ENCODE data around the gene ING3. TPM values are rescaled to one million over a fixed set of nuclear protein-coding genes. Genes with fewer than 3 reads are reported as not detected.

Gene ING3
- total RNA-seq, 1 experiment from 2014 or later: 6.7 TPM

DNA sequence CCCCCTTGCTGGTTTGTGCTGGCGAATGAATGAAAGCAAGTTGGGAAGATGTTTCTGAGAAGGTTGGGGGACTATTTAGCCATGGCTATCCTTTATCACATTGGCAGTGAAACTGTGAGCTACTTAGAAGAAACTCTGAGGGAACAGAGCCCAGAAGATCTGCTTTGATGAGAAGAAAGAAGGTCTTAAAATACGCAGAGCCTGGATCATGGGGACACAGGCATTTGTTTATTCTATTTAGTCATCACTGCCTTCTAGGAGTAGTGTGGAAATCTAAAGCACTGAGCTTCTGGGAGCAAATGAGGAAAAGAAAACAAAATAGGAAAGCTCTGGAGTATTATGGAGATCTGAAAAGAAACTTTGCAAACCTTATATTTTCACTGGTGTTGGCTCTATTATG, 66.4 kb downstream of the ING3 start:
- DNase-seq: no peak
- Histone ChIP-seq H3K4me3 (ENCODE audit: insufficient read depth, low read depth, low read length) (no peak overlapping the region), H3K27me3 (ENCODE audit: control insufficient read depth, insufficient read depth, low read length) (no peaks in the 10 kb centered on the region), H3K36me3 (replicated peaks; ENCODE audit: control insufficient read depth, insufficient read depth, low read length) (no peaks in the 10 kb centered on the region)

DNA sequence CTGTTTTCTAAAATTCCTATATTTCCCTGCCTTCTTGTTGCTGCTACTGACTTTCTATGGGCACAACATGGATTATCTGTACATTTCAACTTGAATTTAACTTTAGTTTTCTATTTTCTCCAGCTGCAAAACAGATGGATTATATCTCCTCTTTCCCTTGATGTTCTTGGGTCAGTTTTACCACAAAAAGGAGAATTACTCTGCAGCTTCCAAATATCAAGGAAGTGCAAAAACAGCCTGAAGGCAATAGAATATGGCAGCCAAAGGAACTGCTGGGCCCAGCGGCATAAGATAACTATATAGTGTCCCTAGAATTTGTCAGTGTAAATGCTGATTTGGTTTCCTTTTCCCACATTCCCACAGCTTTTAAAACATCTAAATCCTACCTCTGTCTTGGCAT, 67.0 kb downstream of the ING3 start:
- Histone ChIP-seq H3K27me3 (ENCODE audit: control insufficient read depth, insufficient read depth, low read length) (no peaks in the 10 kb centered on the region), H3K4me3 (ENCODE audit: insufficient read depth, low read depth, low read length) (no peak overlapping the region), H3K36me3 (replicated peaks; ENCODE audit: control insufficient read depth, insufficient read depth, low read length) (no peaks in the 10 kb centered on the region)
- no peak for DNase-seq

GRCh38 chr7:121019018-121019417, 68.4 kb downstream of the ING3 start:
- Histone ChIP-seq H3K36me3 (replicated peaks; ENCODE audit: control insufficient read depth, insufficient read depth, low read length) (no peaks in the 10 kb centered on the region), H3K27me3 (ENCODE audit: control insufficient read depth, insufficient read depth, low read length) (no peaks in the 10 kb centered on the region), H3K4me3 (ENCODE audit: insufficient read depth, low read depth, low read length) (no peak overlapping the region)
- DNase-seq: no peak

DNA sequence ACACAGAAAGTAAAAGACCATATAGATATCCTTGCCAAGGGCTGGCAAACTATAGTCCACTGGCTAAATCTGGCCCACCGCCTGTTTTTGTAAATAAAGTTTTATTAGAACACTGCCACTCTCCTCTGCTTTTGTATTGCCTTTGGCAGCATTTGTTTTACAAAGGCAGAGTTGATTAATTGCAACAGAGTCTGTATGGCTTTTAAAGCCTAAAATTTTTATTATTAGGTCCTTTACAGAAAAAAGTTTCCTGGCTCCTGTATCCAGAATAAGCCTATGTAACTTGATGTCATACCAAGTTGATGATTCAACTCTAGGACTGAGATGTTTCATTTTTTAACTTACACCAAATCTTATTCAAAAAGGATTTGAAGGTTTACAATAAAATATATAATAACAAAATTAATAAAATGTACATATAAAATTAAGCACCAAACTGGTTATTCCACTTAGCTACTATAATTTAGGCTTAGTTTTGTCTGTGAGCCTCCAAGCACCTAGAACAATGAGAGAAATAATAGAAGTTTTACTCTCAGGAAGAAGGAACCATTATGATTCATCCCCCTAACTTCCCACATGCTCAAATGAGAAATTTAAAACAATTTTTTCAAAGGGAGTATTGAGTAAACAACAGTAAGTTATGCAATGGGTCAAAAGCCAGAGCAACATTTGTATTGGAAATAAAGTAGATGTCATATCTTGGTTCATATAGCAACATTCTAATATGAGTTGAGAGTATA, 69.8 kb downstream of the ING3 start:
- no peaks in the 10 kb centered on the region for H3K27me3 ChIP-seq (ENCODE audit: control insufficient read depth, insufficient read depth, low read length)
- DNase-seq: no peak
- no peaks in the 10 kb centered on the region for H3K36me3 ChIP-seq (replicated peaks; ENCODE audit: control insufficient read depth, insufficient read depth, low read length)
- no peak overlapping the region for H3K4me3 ChIP-seq (ENCODE audit: insufficient read depth, low read depth, low read length)

DNA sequence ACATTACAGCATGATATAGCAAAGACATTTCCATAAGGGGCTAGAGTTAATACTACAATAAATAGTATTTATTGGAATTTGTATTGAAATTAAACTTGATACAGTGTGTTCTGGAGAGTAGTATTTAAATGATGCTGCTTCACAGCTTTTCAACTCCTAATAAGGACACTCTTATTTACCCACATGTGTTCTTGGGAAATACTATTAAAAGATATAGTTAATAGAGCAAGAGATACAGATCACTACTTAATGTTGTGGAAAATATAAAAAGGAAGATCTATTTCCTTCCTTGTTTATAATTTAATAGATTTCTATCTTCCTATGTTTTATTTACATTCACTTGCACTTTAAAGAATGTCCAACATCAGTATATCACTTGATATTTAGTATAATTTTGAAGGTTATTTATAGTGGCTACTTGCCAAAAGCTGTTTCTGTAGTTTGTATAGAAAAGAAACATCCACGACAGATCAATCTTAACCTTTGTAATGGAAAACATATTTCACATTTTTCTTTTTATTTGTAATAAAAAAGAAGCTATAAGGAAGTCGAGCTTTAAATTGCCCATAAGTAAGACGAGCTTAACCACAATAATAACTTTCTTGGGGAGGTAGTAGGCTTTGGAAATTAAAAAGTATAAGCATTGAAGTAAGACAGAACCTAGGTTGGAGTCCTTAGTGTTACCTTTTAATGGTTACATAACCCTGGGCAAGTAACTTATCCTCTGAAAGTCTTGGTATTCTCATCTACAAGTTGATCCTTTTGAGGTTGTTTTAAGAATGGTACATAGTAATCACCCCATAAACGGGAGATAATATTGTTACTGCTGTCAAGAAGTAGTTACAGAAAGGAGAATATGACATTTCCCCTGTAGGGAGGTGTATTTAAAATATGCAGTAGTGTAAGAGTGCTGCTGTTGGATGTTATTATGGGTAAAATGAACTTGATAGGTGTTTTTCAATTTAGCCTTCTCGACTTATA, 70.7 kb downstream of the ING3 start:
- Histone ChIP-seq H3K36me3 (replicated peaks; ENCODE audit: control insufficient read depth, insufficient read depth, low read length) (no peaks in the 10 kb centered on the region), H3K4me3 (ENCODE audit: insufficient read depth, low read depth, low read length) (no peak overlapping the region), H3K27me3 (ENCODE audit: control insufficient read depth, insufficient read depth, low read length) (no peaks in the 10 kb centered on the region)
- DNase-seq: no peak

DNA sequence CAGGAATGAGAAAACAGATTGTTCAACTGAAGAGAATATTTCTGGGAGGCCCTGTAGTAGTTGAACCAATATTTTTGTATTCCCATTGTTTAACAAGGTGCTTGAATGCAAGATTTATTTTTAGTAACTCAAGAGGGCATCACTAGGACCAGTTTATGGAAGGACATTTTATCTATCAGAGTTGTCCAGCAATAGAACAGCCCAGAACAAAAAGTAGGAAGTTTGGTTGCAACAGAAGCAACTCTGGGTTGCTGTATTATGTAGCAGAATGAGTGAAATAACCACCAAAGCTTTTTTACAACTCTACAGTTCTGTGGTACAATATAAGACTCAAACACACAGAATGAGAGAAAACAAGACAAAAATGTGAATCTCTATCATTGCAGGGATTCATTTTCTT, 72.6 kb downstream of the ING3 start:
- H3K36me3 ChIP-seq (replicated peaks; ENCODE audit: control insufficient read depth, insufficient read depth, low read length): no peaks in the 10 kb centered on the region
- no peak for DNase-seq
- H3K4me3 ChIP-seq (ENCODE audit: insufficient read depth, low read depth, low read length): no peak overlapping the region
- H3K27me3 ChIP-seq (ENCODE audit: control insufficient read depth, insufficient read depth, low read length): no peaks in the 10 kb centered on the region

DNA sequence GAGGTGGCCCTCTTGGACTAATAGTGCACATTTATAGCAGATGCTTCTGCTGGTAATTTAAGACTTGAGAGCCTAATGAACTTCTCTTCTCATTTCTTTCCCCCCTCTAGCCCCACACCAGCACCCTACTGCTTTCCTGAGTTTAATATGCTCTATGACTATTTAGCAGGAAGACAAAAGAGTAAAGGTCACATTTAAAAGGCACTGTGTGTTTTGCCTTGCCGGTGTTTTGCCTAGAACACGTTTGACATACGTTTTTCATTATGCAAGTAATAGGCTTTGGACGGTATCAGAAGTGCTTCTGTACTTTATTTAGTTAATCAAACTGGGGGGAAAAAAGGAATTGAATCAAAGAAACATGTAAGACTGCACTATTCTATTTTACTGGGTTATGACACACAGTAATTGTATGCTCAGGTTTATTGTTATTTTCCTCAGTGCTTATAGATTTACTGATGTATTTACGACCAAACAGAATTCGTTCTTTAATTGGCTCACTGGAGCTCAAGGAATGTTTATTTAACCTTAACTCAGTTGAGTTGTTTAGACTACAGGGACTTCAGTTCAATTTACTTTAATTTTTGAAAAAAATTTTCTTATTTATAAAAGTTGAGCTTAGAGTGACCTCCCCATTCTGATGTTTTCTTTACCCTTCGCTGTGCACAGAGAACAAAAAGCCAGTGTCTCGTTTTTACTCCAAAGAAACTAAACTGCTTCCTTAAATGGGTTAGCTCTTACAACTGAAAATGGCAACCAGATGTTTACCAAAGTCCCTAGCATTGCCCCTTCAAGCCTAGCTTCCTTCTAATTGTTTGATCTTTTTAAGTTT, 73.3 kb downstream of the ING3 start:
- DNase-seq: no peak
- no peak overlapping the region for H3K4me3 ChIP-seq (ENCODE audit: insufficient read depth, low read depth, low read length)
- no peaks in the 10 kb centered on the region for H3K36me3 ChIP-seq (replicated peaks; ENCODE audit: control insufficient read depth, insufficient read depth, low read length)
- no peaks in the 10 kb centered on the region for H3K27me3 ChIP-seq (ENCODE audit: control insufficient read depth, insufficient read depth, low read length)

- no peaks in the 10 kb centered on the region for H3K27me3 ChIP-seq (ENCODE audit: control insufficient read depth, insufficient read depth, low read length)
- no peak overlapping the region for H3K4me3 ChIP-seq (ENCODE audit: insufficient read depth, low read depth, low read length)
- no peak for DNase-seq
- H3K36me3 ChIP-seq (replicated peaks; ENCODE audit: control insufficient read depth, insufficient read depth, low read length): no peaks in the 10 kb centered on the region
Observed at GRCh38 chr7:121024611-121025010, 74.0 kb downstream of the ING3 start.

DNA sequence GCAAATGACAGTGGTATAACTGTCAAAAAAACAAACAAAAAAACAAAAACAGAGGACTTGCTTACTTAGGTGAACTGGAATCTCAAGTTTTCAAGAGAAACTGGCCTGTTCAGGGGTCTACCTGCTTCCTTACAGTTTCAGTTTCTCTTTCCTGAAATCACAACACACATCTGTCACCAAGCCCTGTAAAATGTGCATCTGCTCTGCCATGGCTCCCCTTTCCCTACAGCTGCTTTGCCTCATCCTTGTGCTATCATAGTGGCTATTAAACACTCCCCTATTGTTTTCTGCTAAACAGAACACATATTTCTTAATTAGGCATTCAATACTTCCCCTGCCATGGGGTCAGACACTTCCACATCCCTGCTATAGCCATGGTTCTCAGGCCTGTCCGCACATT, 75.6 kb downstream of the ING3 start:
- Histone ChIP-seq H3K27me3 (ENCODE audit: control insufficient read depth, insufficient read depth, low read length) (no peaks in the 10 kb centered on the region), H3K4me3 (ENCODE audit: insufficient read depth, low read depth, low read length) (no peak overlapping the region)

DNA sequence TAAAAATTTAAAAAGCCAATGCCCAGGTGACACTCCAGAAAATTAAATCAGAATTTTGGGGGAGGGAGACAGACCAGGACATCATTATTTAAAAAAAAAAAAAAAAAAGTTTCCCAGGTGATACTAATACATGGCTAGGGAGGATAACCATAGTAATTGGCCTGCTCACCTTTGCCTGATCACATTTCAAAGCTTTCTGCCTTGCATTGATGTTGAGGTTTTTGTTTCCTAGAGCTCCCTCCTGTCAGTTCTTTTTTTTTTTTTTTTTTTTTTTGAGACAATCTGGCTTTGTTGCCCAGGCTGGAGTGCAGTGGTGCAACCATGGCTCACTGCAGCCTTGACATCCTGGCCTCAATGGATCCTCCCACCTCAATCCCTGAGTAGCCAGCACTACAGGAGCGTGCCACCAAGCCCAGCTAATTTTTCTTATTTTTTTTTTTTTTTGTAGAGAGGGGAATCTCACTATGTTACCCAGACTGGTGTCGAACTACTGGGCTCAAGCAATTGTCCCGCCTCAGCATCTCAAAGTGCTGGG, 76.1 kb downstream of the ING3 start:
- Histone ChIP-seq H3K27me3 (ENCODE audit: control insufficient read depth, insufficient read depth, low read length) (no peaks in the 10 kb centered on the region), H3K4me3 (ENCODE audit: insufficient read depth, low read depth, low read length) (no peak overlapping the region), H3K36me3 (replicated peaks; ENCODE audit: control insufficient read depth, insufficient read depth, low read length) (no peaks in the 10 kb centered on the region)
- DNase-seq: no peak

More for the DNA sequence above, 75.6 kb downstream of the ING3 start:
- DNase-seq: no peak
- no peaks in the 10 kb centered on the region for H3K36me3 ChIP-seq (replicated peaks; ENCODE audit: control insufficient read depth, insufficient read depth, low read length)

Other genes with a start within 250 kb of the ING3 start
- gene TSPAN12, start 92.6 kb upstream of the ING3 start, total RNA-seq (2014; rRNA removed; shearing (Covaris generic)): 19.5 and 26.5 TPM in 2 replicates
- gene CPED1, start 37.9 kb downstream of the ING3 start, total RNA-seq (2014; rRNA removed; shearing (Covaris generic)): not detected in 2 replicates

All from H7 (cell line).